Tibial nerve (tissue), 4 donors: ENCODE data around the gene MARVELD3. TPM values are rescaled to one million over a fixed set of nuclear protein-coding genes. Genes with fewer than 3 reads are reported as not detected.
"Not testable (repeated sequence)": the region's sequence is repeated elsewhere in the genome, so short reads cannot be mapped to it uniquely, and the experiment has no call there.

ENCODE experiments used
- DNase-seq, 2 donors: peaks; one replicate each; pipeline ENCODE4 v3.0.0-alpha.2; 2019; ENCODE audit warnings: low spot score in 2 of 2
- H3K27ac ChIP-seq, 4 donors: fragments of 200-600 bp; sonication (generic) in 3 of 4; one replicate each; pipeline ENCODE4 v1.5.1; 2017 to 2019; ENCODE audit warnings: mild to moderate bottlenecking in 1 of 4
- H3K27me3 ChIP-seq, 2 donors: fragments of 200-600 bp; sonication (generic) in 1 of 2; one replicate each; pipeline versions ENCODE4 v1.5.1 to v1.6.0; 2017 to 2019
- H3K36me3 ChIP-seq, 3 donors: fragments of 200-600 bp; sonication (generic); one replicate each; pipeline ENCODE4 v1.5.1; 2018 to 2019
- H3K4me1 ChIP-seq, 4 donors: fragments of 200-600 bp; sonication (generic) in 3 of 4; one replicate each; pipeline ENCODE4 v1.5.1; 2017 to 2019
- H3K4me3 ChIP-seq, 4 donors: fragments of 200-600 bp; sonication (generic) in 3 of 4; one replicate each; pipeline ENCODE4 v1.5.1; 2017 to 2019; ENCODE audit warnings: mild to moderate bottlenecking in 1 of 4, moderate library complexity in 1 of 4
- H3K9me3 ChIP-seq, 4 donors: fragments of 200-600 bp; sonication (generic) in 3 of 4; one replicate each; pipeline ENCODE4 v1.5.1; 2017 to 2019
- CTCF ChIP-seq, 5 experiments: fragments of 200-600 bp in 3 of 5; fragments of 450-650 bp in 2 of 5; sonication (generic) in 3 of 5; IDR thresholded peaks; one replicate each; pipeline ENCODE4 v1.5.1; 2016 to 2019; ENCODE audit warnings: antibody characterized with exemption in 5 of 5, mild to moderate bottlenecking in 3 of 5, moderate library complexity in 2 of 5
- EP300 ChIP-seq, 2 donors: sonication (generic); formaldehyde crosslinking; IDR thresholded peaks; one replicate each; pipeline ENCODE4 v1.6.1; 2017; ENCODE audit warnings: antibody characterized with exemption in 2 of 2, mild to moderate bottlenecking in 1 of 2
- POLR2A ChIP-seq, 2 donors: fragments of 450-650 bp; IDR thresholded peaks; one replicate each; pipeline ENCODE4 v1.6.1; 2017; ENCODE audit warnings: antibody characterized with exemption in 2 of 2, mild to moderate bottlenecking in 2 of 2, moderate library complexity in 2 of 2
- WGBS, 2 donors: methylation state at CpG; one replicate each; pipeline ENCODE4 v1.1.5; 2018; 5-methylcytosine and 5-hydroxymethylcytosine counted together
- total RNA-seq, 4 donors: library from RNA; depleted of rRNA; stranded (reverse); fragments of >200 nt; gene quantifications; one replicate each; pipeline ENCODE4 v1.1.0, GENCODE V29; 2016

MARVELD3 gene
- total RNA-seq, result under 1 TPM in 1 of 4 donors, not detected in 3; 0.60 TPM

GRCh38 chr16:71626018-71626857, at the start of gene MARVELD3:
Gene MARVELD3 (plus strand): TSS chr16:71626184. CDS start chr16:71626230, 46 bp downstream.
- Histone ChIP-seq H3K9me3 (no peaks in the 10 kb centered on the region), H3K27ac (peak within 1 kb of the TSS in 1 of 4 donors; percentile 81), H3K4me3 (peak within 1 kb of the TSS; percentile 8 to 53 (median 38)), H3K4me1 (peaks cover 0 to 18% (median 10%) of the 10 kb centered on the region in 4 donors), H3K27me3 (peaks cover 2 to 35% of the 10 kb centered on the region in 2 donors), H3K36me3 (no peaks in the 10 kb centered on the region)
- WGBS, 2 donors, result 0 to 2% methylated on average over 53 to 95 of the region's 98 CpGs
- no peak for DNase-seq
- TF ChIP-seq EP300 (IDR thresholded peaks at IDR 0.05) (no peak), POLR2A (IDR thresholded peaks at IDR 0.05) (no peak), CTCF (IDR thresholded peaks at IDR 0.05) (no peak)

- no peaks in the 10 kb centered on the region for H3K4me1 ChIP-seq
- no peak within 1 kb of the TSS for H3K4me3 ChIP-seq
- no peak for DNase-seq
- no peaks in the 10 kb centered on the region for H3K27me3 ChIP-seq
- no peaks in the 10 kb centered on the region for H3K36me3 ChIP-seq
- 22 to 39% methylated on average over 3 of the region's 3 CpGs for WGBS, 2 donors
- TF ChIP-seq CTCF (IDR thresholded peaks at IDR 0.05) (no peak), POLR2A (IDR thresholded peaks at IDR 0.05) (no peak), EP300 (IDR thresholded peaks at IDR 0.05) (no peak)
- H3K27ac ChIP-seq, result no peak within 1 kb of the TSS
- no peaks in the 10 kb centered on the region for H3K9me3 ChIP-seq
Observed at GRCh38 chr16:71576971-71577370, 49.0 kb upstream of the MARVELD3 start, which contains the start of gene TAT. Gene TAT (minus strand): TSS chr16:71577092. CDS start chr16:71576415, 677 bp downstream.

GRCh38 chr16:71582553-71582848, 43.5 kb upstream of the MARVELD3 start:
- not testable (repeated sequence) for H3K36me3 ChIP-seq, H3K27ac ChIP-seq, H3K9me3 ChIP-seq, H3K4me3 ChIP-seq, DNase-seq, H3K4me1 ChIP-seq, H3K27me3 ChIP-seq
- 87 to 92% methylated on average over 5 of the region's 5 CpGs for WGBS, 2 donors

- Histone ChIP-seq H3K27ac (no peak overlapping the region), H3K9me3 (no peaks in the 10 kb centered on the region), H3K4me1 (no peaks in the 10 kb centered on the region), H3K4me3 (no peak overlapping the region), H3K27me3 (no peaks in the 10 kb centered on the region), H3K36me3 (no peaks in the 10 kb centered on the region)
- TF ChIP-seq EP300 (IDR thresholded peaks at IDR 0.05), result no peak
- no peak for TF ChIP-seq CTCF (IDR thresholded peaks at IDR 0.05)
- no peak for TF ChIP-seq POLR2A (IDR thresholded peaks at IDR 0.05)
- WGBS, 2 donors, result 84 to 89% methylated on average over 3 of the region's 3 CpGs
- DNase-seq, result no peak
Observed at GRCh38 chr16:71584543-71585317, 41.3 kb upstream of the MARVELD3 start.

- H3K4me1 ChIP-seq, result no peaks in the 10 kb centered on the region
- WGBS, 2 donors, result 52 to 54% methylated on average over 4 of the region's 4 CpGs
- no peak for TF ChIP-seq CTCF (IDR thresholded peaks at IDR 0.05)
- TF ChIP-seq POLR2A (IDR thresholded peaks at IDR 0.05), result no peak
- no peak for TF ChIP-seq EP300 (IDR thresholded peaks at IDR 0.05)
- H3K9me3 ChIP-seq, result no peaks in the 10 kb centered on the region
- no peak overlapping the region for H3K27ac ChIP-seq
- H3K27me3 ChIP-seq, result no peaks in the 10 kb centered on the region
- no peak overlapping the region for H3K4me3 ChIP-seq
- H3K36me3 ChIP-seq, result no peaks in the 10 kb centered on the region
- no peak for DNase-seq
Observed at GRCh38 chr16:71585318-71585703, 40.7 kb upstream of the MARVELD3 start.

- not testable (repeated sequence) for H3K4me1 ChIP-seq, H3K9me3 ChIP-seq, H3K27me3 ChIP-seq, H3K4me3 ChIP-seq, DNase-seq, H3K36me3 ChIP-seq, H3K27ac ChIP-seq
- 94 to 100% methylated on average over 6 to 29 of the region's 30 CpGs for WGBS, 2 donors
Observed at GRCh38 chr16:71589334-71589733, 36.6 kb upstream of the MARVELD3 start.

- not testable (repeated sequence) for H3K27ac ChIP-seq, H3K4me1 ChIP-seq, DNase-seq, H3K4me3 ChIP-seq, H3K9me3 ChIP-seq, H3K36me3 ChIP-seq, H3K27me3 ChIP-seq
- 73% methylated on average over 2 of the region's 2 CpGs; no CpG with 5 or more reads in 1 of the 2 donors for WGBS, 2 donors
Observed at GRCh38 chr16:71590071-71590470, 35.9 kb upstream of the MARVELD3 start.
